ENCODE results near the gene ID1. TPM values are rescaled to one million over a fixed set of nuclear protein-coding genes. Genes with fewer than 3 reads are reported as not detected.

Gene ID1
- total and polyA plus RNA-seq, 2 of the 13 experiments (the other 11 are each of a cell fraction or from before 2014, with no cell fraction given): 320 to 419 TPM

- peak; percentile 95; the same call in 1 of the 2 replicates for TF ChIP-seq ZNF503 (CRISPR knock-in tag; IDR thresholded peaks at IDR 0.05)
- TF ChIP-seq ZNF326 (CRISPR knock-in tag; IDR thresholded peaks at IDR 0.05; ENCODE audit: borderline replicate concordance): peak; percentile 95
- peak; percentile 23; the same call in 1 of the 2 replicates for TF ChIP-seq ZNF777 (CRISPR knock-in tag; IDR thresholded peaks at IDR 0.05)
- TF ChIP-seq MBNL3 (CRISPR knock-in tag; conservative IDR thresholded peaks at IDR 0.05): no peak
- no peak for TF ChIP-seq ZFP36 (IDR thresholded peaks at IDR 0.05; ENCODE audit: borderline replicate concordance, low read depth, low read length, partially characterized antibody)
- no peak; the same call in 1 of the 2 replicates for TF ChIP-seq ZNF7 (CRISPR knock-in tag; IDR thresholded peaks at IDR 0.05)
- peak; percentile 100 for TF ChIP-seq AGO1 (IDR thresholded peaks at IDR 0.05; ENCODE audit: low read depth, low read length, poor library complexity, severe bottlenecking)
- TF ChIP-seq ZNF878 (CRISPR knock-in tag; IDR thresholded peaks at IDR 0.05): peak; percentile 15; the same call in 1 of the 2 replicates
- TF ChIP-seq POLR2AphosphoS2 (IDR thresholded peaks at IDR 0.05; ENCODE audit: low read depth, low read length): peak; percentile 93
- TF ChIP-seq ZBTB40 (IDR thresholded peaks at IDR 0.05): no peak
- TF ChIP-seq ZBTB40 (CRISPR knock-in tag; IDR thresholded peaks at IDR 0.05): peak; percentile 78; the same call in 1 of the 2 replicates
- peak; percentile 40 for TF ChIP-seq GABPA (IDR thresholded peaks at IDR 0.05; ENCODE audit: low read depth, low read length)
- peak; percentile 75 for TF ChIP-seq GABPA (CRISPR knock-in tag; IDR thresholded peaks at IDR 0.05; ENCODE audit: low read depth)
- no peak for TF ChIP-seq ZNF18 (CRISPR knock-in tag; IDR thresholded peaks at IDR 0.05; ENCODE audit: insufficient replicate concordance)
- TF ChIP-seq MBD4 (IDR thresholded peaks at IDR 0.05; ENCODE audit: borderline replicate concordance, low read length): 0 out of 2 replicates have a peak, but pooled peaks have one; percentile 73
- TF ChIP-seq ZNF75D (CRISPR knock-in tag; IDR thresholded peaks at IDR 0.05; ENCODE audit: borderline replicate concordance): 0 out of 2 replicates have a peak, but pooled peaks have one; percentile 51
Measured at GRCh38 chr20:31572701-31573554, 32.2 kb upstream of the ID1 start (continued).

All from HepG2 (cell line).